Cardiac muscle cell (in vitro differentiated cells and primary cell): ENCODE data around the gene CABP7. TPM values are rescaled to one million over a fixed set of nuclear protein-coding genes. Genes with fewer than 3 reads are reported as not detected.

Experiments used
- DNase-seq, 2 donors: peaks; one replicate each; pipeline versions ENCODE4 v3.0.0 to v3.0.0-alpha.2; 2010 to 2017; ENCODE audit warnings: low read depth in 1 of 2, low spot score in 1 of 2
- H3K27ac ChIP-seq: fragments of 200-600 bp; sonication (generic); 2 replicates; pipeline ENCODE4 v1.5.1; 2016
- H3K27me3 ChIP-seq: fragments of 200-600 bp; sonication (generic); 2 replicates; pipeline ENCODE4 v1.6.0; 2016; ENCODE audit warnings: control low read depth
- H3K36me3 ChIP-seq: fragments of 200-600 bp; sonication (generic); 2 replicates; pipeline ENCODE4 v1.5.1; 2016; ENCODE audit warnings: control low read depth
- H3K4me1 ChIP-seq: fragments of 200-600 bp; sonication (generic); 2 replicates; pipeline ENCODE4 v1.8.1; 2017; ENCODE audit warnings: low read depth, mild to moderate bottlenecking, mixed run types
- H3K4me3 ChIP-seq: fragments of 200-600 bp; sonication (generic); 2 replicates; pipeline ENCODE4 v1.5.1; 2016; ENCODE audit warnings: mild to moderate bottlenecking
- H3K9me3 ChIP-seq: fragments of 200-600 bp; sonication (generic); 2 replicates; pipeline ENCODE4 v1.5.1; 2017; ENCODE audit warnings: low read depth, mild to moderate bottlenecking, control low read depth
- CTCF ChIP-seq: IDR thresholded peaks from 2 replicates; pipeline ENCODE4 v1.5.1; 2012; ENCODE audit warnings: low read depth, mild to moderate bottlenecking, low read length
- polyA plus RNA-seq: library from polyadenylated mRNA; unstranded; fragments of >200 nt; fragmentation: Nextera tagmentation; extraction: Ambion mirVana; gene quantifications from 2 replicates; pipeline ENCODE4 v1.2.1, GENCODE V29; 2016
- total RNA-seq: library from RNA; depleted of rRNA; stranded (reverse); fragments of >200 nt; gene quantifications from 2 replicates; pipeline ENCODE4 v1.2.3, GENCODE V29; 2016

The CABP7 gene
- total and polyA plus RNA-seq, 2 experiments from 2014 or later, result 0.11 TPM; not detected in 1

- Histone ChIP-seq H3K4me1 (no peaks in the 10 kb centered on the region), H3K4me3 (no peak overlapping the region), H3K36me3 (no peaks in the 10 kb centered on the region), H3K27me3 (peaks cover 34% of the 10 kb centered on the region), H3K9me3 (no peaks in the 10 kb centered on the region), H3K27ac (no peak overlapping the region)
- DNase-seq, result no peak
- no peak for TF ChIP-seq CTCF
Measured at GRCh38 chr22:29707010-29707409, 12.8 kb upstream of the CABP7 start.

GRCh38 chr22:29707471-29707870, 12.3 kb upstream of the CABP7 start:
- no peaks in the 10 kb centered on the region for H3K36me3 ChIP-seq
- DNase-seq, result no peak
- H3K4me3 ChIP-seq, result no peak overlapping the region
- peaks cover 29% of the 10 kb centered on the region for H3K27me3 ChIP-seq
- H3K27ac ChIP-seq, result no peak overlapping the region
- no peaks in the 10 kb centered on the region for H3K9me3 ChIP-seq
- H3K4me1 ChIP-seq, result no peaks in the 10 kb centered on the region
- TF ChIP-seq CTCF, result no peak

GRCh38 chr22:29710193-29710592, 9.6 kb upstream of the CABP7 start:
- Histone ChIP-seq H3K9me3 (no peaks in the 10 kb centered on the region), H3K36me3 (no peaks in the 10 kb centered on the region), H3K27me3 (peaks cover 24% of the 10 kb centered on the region), H3K4me1 (no peaks in the 10 kb centered on the region), H3K27ac (no peak overlapping the region), H3K4me3 (no peak overlapping the region)
- no peak for TF ChIP-seq CTCF
- no peak for DNase-seq

- no peaks in the 10 kb centered on the region for H3K4me1 ChIP-seq
- H3K27me3 ChIP-seq, result peaks cover 24% of the 10 kb centered on the region
- no peaks in the 10 kb centered on the region for H3K9me3 ChIP-seq
- H3K4me3 ChIP-seq, result no peak overlapping the region
- H3K27ac ChIP-seq, result no peak overlapping the region
- no peaks in the 10 kb centered on the region for H3K36me3 ChIP-seq
- DNase-seq, result no peak
- TF ChIP-seq CTCF, result no peak
Measured at GRCh38 chr22:29710922-29711593, 8.7 kb upstream of the CABP7 start.

- H3K27me3 ChIP-seq, result peaks cover 27% of the 10 kb centered on the region
- no peaks in the 10 kb centered on the region for H3K4me1 ChIP-seq
- H3K36me3 ChIP-seq, result no peaks in the 10 kb centered on the region
- no peak overlapping the region for H3K27ac ChIP-seq
- TF ChIP-seq CTCF, result no peak
- no peak overlapping the region for H3K4me3 ChIP-seq
- DNase-seq, result no peak
- no peaks in the 10 kb centered on the region for H3K9me3 ChIP-seq
Measured at GRCh38 chr22:29712119-29712518, 7.7 kb upstream of the CABP7 start.
